Loucy (cell line): ENCODE results near the gene GTF3C1.

ENCODE experiments used
- EZH2phosphoT487 ChIP-seq: fragments of 200-600 bp; IDR thresholded peaks from 2 replicates; pipeline ENCODE4 v1.6.1; 2018; ENCODE audit warnings: antibody characterized with exemption, mild to moderate bottlenecking, moderate library complexity, borderline replicate concordance
- TF ChIP-seq, protein P1 (sequence below): fragments of 200-600 bp; sonication (generic); conservative IDR thresholded peaks from 2 replicates; pipeline ENCODE4 v1.5.1; 2014; ENCODE audit warnings: mild to moderate bottlenecking, antibody characterized with exemption, low read length

- TF ChIP-seq, protein P1, sequence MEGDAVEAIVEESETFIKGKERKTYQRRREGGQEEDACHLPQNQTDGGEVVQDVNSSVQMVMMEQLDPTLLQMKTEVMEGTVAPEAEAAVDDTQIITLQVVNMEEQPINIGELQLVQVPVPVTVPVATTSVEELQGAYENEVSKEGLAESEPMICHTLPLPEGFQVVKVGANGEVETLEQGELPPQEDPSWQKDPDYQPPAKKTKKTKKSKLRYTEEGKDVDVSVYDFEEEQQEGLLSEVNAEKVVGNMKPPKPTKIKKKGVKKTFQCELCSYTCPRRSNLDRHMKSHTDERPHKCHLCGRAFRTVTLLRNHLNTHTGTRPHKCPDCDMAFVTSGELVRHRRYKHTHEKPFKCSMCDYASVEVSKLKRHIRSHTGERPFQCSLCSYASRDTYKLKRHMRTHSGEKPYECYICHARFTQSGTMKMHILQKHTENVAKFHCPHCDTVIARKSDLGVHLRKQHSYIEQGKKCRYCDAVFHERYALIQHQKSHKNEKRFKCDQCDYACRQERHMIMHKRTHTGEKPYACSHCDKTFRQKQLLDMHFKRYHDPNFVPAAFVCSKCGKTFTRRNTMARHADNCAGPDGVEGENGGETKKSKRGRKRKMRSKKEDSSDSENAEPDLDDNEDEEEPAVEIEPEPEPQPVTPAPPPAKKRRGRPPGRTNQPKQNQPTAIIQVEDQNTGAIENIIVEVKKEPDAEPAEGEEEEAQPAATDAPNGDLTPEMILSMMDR = no peak
- TF ChIP-seq EZH2phosphoT487 = no peak
These were observed 91.5 kb downstream of the GTF3C1 start for GRCh38 chr16:27458258-27458657.
